K562 (cell line): ENCODE measurements around the gene ZBTB48. TPM values are rescaled to one million over a fixed set of nuclear protein-coding genes. Genes with fewer than 3 reads are reported as not detected.
A peak's percentile ranks its signal among the peaks of the same experiment; 100 is the strongest.

Source experiments
- CHD1 ChIP-seq: fragments of 200-600 bp; sonication (generic); IDR thresholded peaks from one replicate; pipeline ENCODE4 v1.6.1; 2012; ENCODE audit warnings: mild to moderate bottlenecking, moderate library complexity, low read length, inconsistent platforms
- CXXC5 ChIP-seq: fragments of 250-450 bp; sonication (Bioruptor Pico); IDR thresholded peaks from 2 replicates; pipeline ENCODE4 v1.8.0; 2022; ENCODE audit warnings: inconsistent platforms, mild to moderate bottlenecking, moderate library complexity
- EGR1 ChIP-seq: fragments of 450-650 bp; conservative IDR thresholded peaks from 2 replicates; pipeline ENCODE4 v1.6.1; 2017; ENCODE audit warnings: mild to moderate bottlenecking
- FOXM1 ChIP-seq, 2 experiments: fragments of 450-650 bp in 1 of 2; sonication (generic) in 1 of 2; formaldehyde crosslinking in 1 of 2; IDR thresholded peaks; 2 replicates each; pipeline versions ENCODE4 v1.6.1 to v1.9.0; 2017 to 2022; ENCODE audit warnings: low read depth in 2 of 2, mild to moderate bottlenecking in 2 of 2, missing genetic modification reagents in 1 of 2, moderate library complexity in 1 of 2
- JUN ChIP-seq, 2 experiments: sonication (generic) in 1 of 2; formaldehyde crosslinking in 1 of 2; IDR thresholded peaks; 2 replicates each; pipeline versions ENCODE4 v1.6.1 to v1.8.0; 2012 to 2022; ENCODE audit warnings: borderline replicate concordance in 2 of 2, mild to moderate bottlenecking in 2 of 2, improper control_type of control experiment in 1 of 2, low read depth in 1 of 2, low read length in 1 of 2, missing genetic modification reagents in 1 of 2
- L3MBTL2 ChIP-seq: fragments of 450-650 bp; IDR thresholded peaks from 2 replicates; pipeline ENCODE4 v1.6.1; 2016; ENCODE audit warnings: mild to moderate bottlenecking, moderate library complexity
- NFRKB ChIP-seq: fragments of 450-650 bp; IDR thresholded peaks from 2 replicates; pipeline ENCODE4 v1.6.1; 2016; ENCODE audit warnings: low read depth
- NR2F6 ChIP-seq: fragments of 450-650 bp; formaldehyde crosslinking; IDR thresholded peaks from 2 replicates; pipeline ENCODE4 v1.4.0; 2020; ENCODE audit warnings: mild to moderate bottlenecking
- RBBP5 ChIP-seq: fragments of 200-600 bp; sonication (generic); IDR thresholded peaks from 2 replicates; pipeline ENCODE4 v1.6.1; 2012; ENCODE audit warnings: borderline replicate concordance, mild to moderate bottlenecking, low read length, control low read depth, inconsistent platforms; ENCODE audit not compliant: insufficient read depth, poor library complexity, severe bottlenecking
- RUNX1 ChIP-seq: sonication (generic); IDR thresholded peaks from 2 replicates; pipeline ENCODE4 v1.6.1; 2016; ENCODE audit warnings: antibody characterized with exemption, low read depth
- USF2 ChIP-seq: sonication (generic); formaldehyde crosslinking; IDR thresholded peaks from 2 replicates; pipeline ENCODE4 v1.5.0; 2020; ENCODE audit warnings: missing genetic modification reagents
- ZBTB8A ChIP-seq: fragments of 450-650 bp; IDR thresholded peaks from 2 replicates; pipeline ENCODE4 v1.6.1; 2018; ENCODE audit warnings: mild to moderate bottlenecking, moderate library complexity; ENCODE audit not compliant: partially characterized antibody
- ZKSCAN1 ChIP-seq: fragments of 150-350 bp; IDR thresholded peaks from 2 replicates; pipeline ENCODE4 v1.6.1; 2016; ENCODE audit warnings: low read depth, low read length
- ZNF3 ChIP-seq: fragments of 250-450 bp; sonication (Bioruptor Pico); IDR thresholded peaks from 2 replicates; pipeline ENCODE4 v1.5.0; 2021; ENCODE audit warnings: mild to moderate bottlenecking, moderate library complexity
- ZNF586 ChIP-seq: fragments of 450-650 bp; formaldehyde crosslinking; conservative IDR thresholded peaks from 2 replicates; pipeline ENCODE4 v1.4.0; 2020; ENCODE audit warnings: mild to moderate bottlenecking, moderate library complexity
- ZNF644 ChIP-seq: fragments of 200-800 bp; sonication (Bioruptor generic); IDR thresholded peaks from 2 replicates; pipeline ENCODE4 v1.6.1; 2016; ENCODE audit warnings: low read depth, missing genetic modification characterization, missing compliant biosample characterization
- polyA plus RNA-seq, 8 experiments: library from polyadenylated mRNA; depleted of rRNA in 4 of 8; stranded (reverse) in 5 of 8; unstranded in 3 of 8; fragments of >200 nt; fragmentation: Nextera tagmentation in 2 of 8; fragmentation: Illumina TruSeq in 1 of 8; extraction: Ambion mirVana in 2 of 8; extraction: Trizol in 1 of 8; gene quantifications; 2 replicates each; pipeline versions ENCODE4 v1.2.1 to v1.2.3, GENCODE V29; 2011 to 2014; ENCODE audit warnings: inconsistent platforms in 1 of 8, missing spikeins in 1 of 8
- total RNA-seq, 7 experiments: library from RNA; depleted of rRNA in 6 of 7; stranded (reverse); fragments of >200 nt in 6 of 7; fragmentation: Illumina TruSeq in 2 of 7; extraction: Trizol in 2 of 7; gene quantifications; 2 replicates each; pipeline versions ENCODE4 v1.2.1 to v1.2.3, GENCODE V29; 2011 to 2021; ENCODE audit warnings: low replicate concordance in 1 of 7
- TF ChIP-seq, protein P1 (sequence below): fragments of 450-650 bp; IDR thresholded peaks from 2 replicates; pipeline ENCODE4 v1.6.1; 2016; ENCODE audit warnings: missing biosample characterization, missing genetic modification characterization
- TF ChIP-seq, protein P2 (sequence below): sonication (generic); formaldehyde crosslinking; IDR thresholded peaks from 2 replicates; pipeline ENCODE4 v1.8.0; 2022; ENCODE audit warnings: mild to moderate bottlenecking, missing genetic modification reagents

The ZBTB48 gene
- total and polyA plus RNA-seq, 9 of the 15 experiments (the other 6 are each of a cell fraction or from before 2014, with no cell fraction given): 1.9 to 66.9 (median 29.5) TPM

DNA sequence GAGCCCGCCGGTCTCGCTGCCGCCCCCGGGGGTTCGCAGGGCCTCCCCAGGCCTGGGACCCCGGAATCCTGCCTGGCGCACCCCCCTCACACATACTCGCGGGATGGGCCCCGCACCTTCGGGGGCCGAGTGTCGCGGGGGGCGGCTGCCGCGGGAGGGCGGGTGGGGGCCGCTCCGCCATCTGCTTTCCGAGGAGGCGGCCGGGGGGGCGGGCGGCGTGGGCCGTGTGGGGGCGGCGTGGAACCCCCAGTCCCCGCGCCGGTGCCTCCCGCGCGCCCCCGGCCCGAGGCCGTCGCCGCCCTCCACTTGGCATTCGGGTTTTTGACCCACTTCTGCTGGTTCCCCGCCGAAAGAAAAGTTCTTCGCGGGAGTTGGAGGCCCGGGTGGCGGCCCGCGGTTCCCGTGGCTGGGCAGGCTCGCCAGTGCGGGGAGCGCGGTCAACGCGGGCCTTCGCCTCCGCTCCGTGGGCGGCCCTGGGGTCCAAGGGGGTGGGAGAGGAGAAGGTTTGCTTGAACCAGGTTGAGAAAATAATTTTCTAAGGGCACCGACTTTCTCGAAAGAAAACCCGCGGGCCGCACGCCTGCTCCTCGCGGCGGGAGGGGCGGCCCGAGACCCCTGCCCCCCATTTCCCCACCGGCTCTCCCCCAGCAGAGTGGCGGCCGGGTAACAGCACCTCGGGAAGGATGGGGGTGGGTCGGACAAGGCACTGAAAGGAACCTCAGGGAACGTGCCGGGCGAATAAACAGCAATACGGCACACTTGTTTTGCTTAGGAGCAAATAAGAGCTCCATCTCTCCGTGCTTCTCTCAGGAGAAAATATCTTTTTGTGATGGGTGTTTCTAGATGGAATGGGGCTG, 35.4 kb downstream of the ZBTB48 start (continued):
- peak; percentile 85 for TF ChIP-seq RBBP5
- no peak for TF ChIP-seq RUNX1
- no peak for TF ChIP-seq NFRKB
- TF ChIP-seq ZBTB8A: no peak
- no peak for TF ChIP-seq ZNF3 (CRISPR knock-in tag)
- no peak for TF ChIP-seq ZNF644
- TF ChIP-seq, protein P1, sequence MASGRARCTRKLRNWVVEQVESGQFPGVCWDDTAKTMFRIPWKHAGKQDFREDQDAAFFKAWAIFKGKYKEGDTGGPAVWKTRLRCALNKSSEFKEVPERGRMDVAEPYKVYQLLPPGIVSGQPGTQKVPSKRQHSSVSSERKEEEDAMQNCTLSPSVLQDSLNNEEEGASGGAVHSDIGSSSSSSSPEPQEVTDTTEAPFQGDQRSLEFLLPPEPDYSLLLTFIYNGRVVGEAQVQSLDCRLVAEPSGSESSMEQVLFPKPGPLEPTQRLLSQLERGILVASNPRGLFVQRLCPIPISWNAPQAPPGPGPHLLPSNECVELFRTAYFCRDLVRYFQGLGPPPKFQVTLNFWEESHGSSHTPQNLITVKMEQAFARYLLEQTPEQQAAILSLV (tag): no peak
- TF ChIP-seq CHD1: peak; percentile 62
- TF ChIP-seq, protein P2, sequence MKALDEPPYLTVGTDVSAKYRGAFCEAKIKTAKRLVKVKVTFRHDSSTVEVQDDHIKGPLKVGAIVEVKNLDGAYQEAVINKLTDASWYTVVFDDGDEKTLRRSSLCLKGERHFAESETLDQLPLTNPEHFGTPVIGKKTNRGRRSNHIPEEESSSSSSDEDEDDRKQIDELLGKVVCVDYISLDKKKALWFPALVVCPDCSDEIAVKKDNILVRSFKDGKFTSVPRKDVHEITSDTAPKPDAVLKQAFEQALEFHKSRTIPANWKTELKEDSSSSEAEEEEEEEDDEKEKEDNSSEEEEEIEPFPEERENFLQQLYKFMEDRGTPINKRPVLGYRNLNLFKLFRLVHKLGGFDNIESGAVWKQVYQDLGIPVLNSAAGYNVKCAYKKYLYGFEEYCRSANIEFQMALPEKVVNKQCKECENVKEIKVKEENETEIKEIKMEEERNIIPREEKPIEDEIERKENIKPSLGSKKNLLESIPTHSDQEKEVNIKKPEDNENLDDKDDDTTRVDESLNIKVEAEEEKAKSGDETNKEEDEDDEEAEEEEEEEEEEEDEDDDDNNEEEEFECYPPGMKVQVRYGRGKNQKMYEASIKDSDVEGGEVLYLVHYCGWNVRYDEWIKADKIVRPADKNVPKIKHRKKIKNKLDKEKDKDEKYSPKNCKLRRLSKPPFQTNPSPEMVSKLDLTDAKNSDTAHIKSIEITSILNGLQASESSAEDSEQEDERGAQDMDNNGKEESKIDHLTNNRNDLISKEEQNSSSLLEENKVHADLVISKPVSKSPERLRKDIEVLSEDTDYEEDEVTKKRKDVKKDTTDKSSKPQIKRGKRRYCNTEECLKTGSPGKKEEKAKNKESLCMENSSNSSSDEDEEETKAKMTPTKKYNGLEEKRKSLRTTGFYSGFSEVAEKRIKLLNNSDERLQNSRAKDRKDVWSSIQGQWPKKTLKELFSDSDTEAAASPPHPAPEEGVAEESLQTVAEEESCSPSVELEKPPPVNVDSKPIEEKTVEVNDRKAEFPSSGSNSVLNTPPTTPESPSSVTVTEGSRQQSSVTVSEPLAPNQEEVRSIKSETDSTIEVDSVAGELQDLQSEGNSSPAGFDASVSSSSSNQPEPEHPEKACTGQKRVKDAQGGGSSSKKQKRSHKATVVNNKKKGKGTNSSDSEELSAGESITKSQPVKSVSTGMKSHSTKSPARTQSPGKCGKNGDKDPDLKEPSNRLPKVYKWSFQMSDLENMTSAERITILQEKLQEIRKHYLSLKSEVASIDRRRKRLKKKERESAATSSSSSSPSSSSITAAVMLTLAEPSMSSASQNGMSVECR (CRISPR knock-in tag): no peak
- TF ChIP-seq ZNF586: no peak
- no peak for TF ChIP-seq USF2 (CRISPR knock-in tag)
- TF ChIP-seq FOXM1 (IDR thresholded peaks at IDR 0.05; ENCODE audit: low read depth): no peak
- no peak for TF ChIP-seq FOXM1 (CRISPR knock-in tag; IDR thresholded peaks at IDR 0.05; ENCODE audit: low read depth)
- TF ChIP-seq CXXC5 (CRISPR knock-in tag): peak; percentile 28; the same call in 1 of the 2 replicates
- peak; percentile 92 for TF ChIP-seq EGR1
- TF ChIP-seq JUN (IDR thresholded peaks at IDR 0.05; ENCODE audit: borderline replicate concordance, low read depth, low read length): no peak
- no peak for TF ChIP-seq JUN (CRISPR knock-in tag; IDR thresholded peaks at IDR 0.05; ENCODE audit: borderline replicate concordance)
- TF ChIP-seq L3MBTL2: no peak
- TF ChIP-seq ZKSCAN1: no peak
- TF ChIP-seq NR2F6 (CRISPR knock-in tag): no peak
